MM.1S (cell line): ENCODE measurements around the gene CSF2RB.

Source experiments
- CTCF ChIP-seq: fragments of 300-600 bp; sonication (generic); IDR thresholded peaks from 2 replicates; pipeline ENCODE4 v1.5.1; 2016; ENCODE audit warnings: antibody characterized with exemption, low read length, mixed read lengths
- EZH2 ChIP-seq: fragments of 300-600 bp; sonication (generic); optimal IDR thresholded peaks from 2 replicates; pipeline ENCODE3; 2017; ENCODE audit warnings: low read depth, mild to moderate bottlenecking, antibody characterized with exemption, low read length, mixed read lengths
- EZH2phosphoT487 ChIP-seq: fragments of 300-600 bp; sonication (generic); IDR thresholded peaks from 2 replicates; pipeline ENCODE4 v1.6.1; 2018; ENCODE audit warnings: antibody characterized with exemption, low read length

- no peak for TF ChIP-seq CTCF
- no peak for TF ChIP-seq EZH2
- TF ChIP-seq EZH2phosphoT487: no peak
Observed at GRCh38 chr22:36891646-36892045, 21.8 kb upstream of the CSF2RB start.
